Osteocyte (in vitro differentiated cells): ENCODE results near the gene RPS6KA2. TPM values are rescaled to one million over a fixed set of nuclear protein-coding genes. Genes with fewer than 3 reads are reported as not detected.
"Not testable (repeated sequence)": the region's sequence is repeated elsewhere in the genome, so short reads cannot be mapped to it uniquely, and the experiment has no call there.

ENCODE experiments used
- DNase-seq: peaks from one replicate; pipeline ENCODE4 v3.0.0; 2021; ENCODE audit warnings: mixed read lengths; ENCODE audit not compliant: unreplicated experiment; ENCODE audit errors: extremely low spot score
- H3K27ac Mint-ChIP-seq: one replicate; pipeline ENCODE4 v1.8.0; 2021; ENCODE audit warnings: mild to moderate bottlenecking, mixed read lengths; ENCODE audit not compliant: unreplicated experiment
- H3K27me3 Mint-ChIP-seq: one replicate; pipeline ENCODE4 v1.8.0; 2021; ENCODE audit warnings: mixed read lengths; ENCODE audit not compliant: unreplicated experiment
- H3K36me3 Mint-ChIP-seq: one replicate; pipeline ENCODE4 v1.8.0; 2021; ENCODE audit warnings: mixed read lengths; ENCODE audit not compliant: unreplicated experiment
- H3K4me1 Mint-ChIP-seq: one replicate; pipeline ENCODE4 v1.8.0; 2021; ENCODE audit warnings: mixed read lengths; ENCODE audit not compliant: unreplicated experiment
- H3K4me3 Mint-ChIP-seq: one replicate; pipeline ENCODE4 v1.8.0; 2021; ENCODE audit warnings: mild to moderate bottlenecking, moderate library complexity, mixed read lengths; ENCODE audit not compliant: unreplicated experiment
- H3K9me3 Mint-ChIP-seq: one replicate; pipeline ENCODE4 v1.8.0; 2021; ENCODE audit warnings: mixed read lengths; ENCODE audit not compliant: unreplicated experiment
- total RNA-seq: library from RNA; stranded (reverse); gene quantifications from 2 replicates; pipeline ENCODE4 v1.2.1, GENCODE V29; 2021
- TF ChIP-seq, protein P1 (sequence below): fragments of 200-600 bp; sonication (generic); IDR thresholded peaks from 2 replicates; pipeline ENCODE4 v1.5.0; 2021; ENCODE audit warnings: antibody characterized with exemption, mild to moderate bottlenecking, moderate library complexity

RPS6KA2 gene
- total RNA-seq, 1 donor from 2014 or later = 89.9 TPM

DNA sequence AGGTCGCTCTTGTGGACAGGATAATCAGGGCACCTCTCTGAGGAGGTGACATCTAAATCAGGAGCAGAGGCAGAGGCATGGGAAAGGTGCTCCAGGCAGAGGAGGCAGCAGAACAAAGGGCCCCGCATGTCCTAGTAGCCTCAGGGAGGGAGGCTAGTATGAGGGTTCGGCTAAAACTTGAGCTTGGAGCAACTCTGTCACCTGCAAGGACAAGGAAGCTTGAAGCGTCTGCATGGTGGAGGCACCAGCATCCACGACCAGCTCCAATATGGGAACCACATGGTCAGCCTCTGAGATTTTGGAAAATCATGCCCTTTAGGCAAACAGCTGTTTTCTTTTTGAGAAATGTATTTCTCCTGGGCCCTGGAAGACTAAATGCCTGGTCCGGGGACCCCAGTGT, 231.3 kb downstream of the RPS6KA2 start:
- no peaks in the 10 kb centered on the region for H3K36me3 Mint-ChIP-seq
- H3K4me3 Mint-ChIP-seq = no peak overlapping the region
- peaks cover 37% of the 10 kb centered on the region for H3K27me3 Mint-ChIP-seq
- no peak overlapping the region for H3K27ac Mint-ChIP-seq
- TF ChIP-seq, protein P1, sequence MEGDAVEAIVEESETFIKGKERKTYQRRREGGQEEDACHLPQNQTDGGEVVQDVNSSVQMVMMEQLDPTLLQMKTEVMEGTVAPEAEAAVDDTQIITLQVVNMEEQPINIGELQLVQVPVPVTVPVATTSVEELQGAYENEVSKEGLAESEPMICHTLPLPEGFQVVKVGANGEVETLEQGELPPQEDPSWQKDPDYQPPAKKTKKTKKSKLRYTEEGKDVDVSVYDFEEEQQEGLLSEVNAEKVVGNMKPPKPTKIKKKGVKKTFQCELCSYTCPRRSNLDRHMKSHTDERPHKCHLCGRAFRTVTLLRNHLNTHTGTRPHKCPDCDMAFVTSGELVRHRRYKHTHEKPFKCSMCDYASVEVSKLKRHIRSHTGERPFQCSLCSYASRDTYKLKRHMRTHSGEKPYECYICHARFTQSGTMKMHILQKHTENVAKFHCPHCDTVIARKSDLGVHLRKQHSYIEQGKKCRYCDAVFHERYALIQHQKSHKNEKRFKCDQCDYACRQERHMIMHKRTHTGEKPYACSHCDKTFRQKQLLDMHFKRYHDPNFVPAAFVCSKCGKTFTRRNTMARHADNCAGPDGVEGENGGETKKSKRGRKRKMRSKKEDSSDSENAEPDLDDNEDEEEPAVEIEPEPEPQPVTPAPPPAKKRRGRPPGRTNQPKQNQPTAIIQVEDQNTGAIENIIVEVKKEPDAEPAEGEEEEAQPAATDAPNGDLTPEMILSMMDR = no peak
- DNase-seq = peak; percentile 68
- peaks cover 2% of the 10 kb centered on the region for H3K4me1 Mint-ChIP-seq
- H3K9me3 Mint-ChIP-seq = no peaks in the 10 kb centered on the region

DNA sequence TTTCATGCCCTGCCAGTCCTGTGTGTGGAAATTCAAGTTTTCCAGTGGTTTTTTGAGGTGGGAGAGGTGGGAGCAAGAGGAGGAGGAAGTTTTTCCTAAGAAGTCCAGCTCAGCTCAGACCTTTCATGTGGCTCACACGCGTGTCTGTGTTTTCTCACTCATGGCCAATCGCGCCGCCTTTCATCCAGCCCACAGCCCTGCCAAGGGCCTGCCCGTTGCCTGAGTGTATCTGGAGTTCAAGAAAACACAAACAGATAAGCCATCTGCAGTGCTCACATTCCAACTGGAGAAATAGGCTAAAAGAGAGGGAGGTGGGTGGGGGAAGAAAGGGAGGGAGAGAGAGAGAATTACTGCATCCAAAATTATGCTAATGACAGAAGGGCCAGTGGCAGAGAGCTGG, 231.7 kb downstream of the RPS6KA2 start:
- no peak overlapping the region for H3K4me3 Mint-ChIP-seq
- H3K27ac Mint-ChIP-seq = no peak overlapping the region
- TF ChIP-seq, protein P1 = no peak
- DNase-seq = no peak
- no peaks in the 10 kb centered on the region for H3K4me1 Mint-ChIP-seq
- no peaks in the 10 kb centered on the region for H3K9me3 Mint-ChIP-seq
- H3K36me3 Mint-ChIP-seq = no peaks in the 10 kb centered on the region
- H3K27me3 Mint-ChIP-seq = peaks cover 41% of the 10 kb centered on the region

DNA sequence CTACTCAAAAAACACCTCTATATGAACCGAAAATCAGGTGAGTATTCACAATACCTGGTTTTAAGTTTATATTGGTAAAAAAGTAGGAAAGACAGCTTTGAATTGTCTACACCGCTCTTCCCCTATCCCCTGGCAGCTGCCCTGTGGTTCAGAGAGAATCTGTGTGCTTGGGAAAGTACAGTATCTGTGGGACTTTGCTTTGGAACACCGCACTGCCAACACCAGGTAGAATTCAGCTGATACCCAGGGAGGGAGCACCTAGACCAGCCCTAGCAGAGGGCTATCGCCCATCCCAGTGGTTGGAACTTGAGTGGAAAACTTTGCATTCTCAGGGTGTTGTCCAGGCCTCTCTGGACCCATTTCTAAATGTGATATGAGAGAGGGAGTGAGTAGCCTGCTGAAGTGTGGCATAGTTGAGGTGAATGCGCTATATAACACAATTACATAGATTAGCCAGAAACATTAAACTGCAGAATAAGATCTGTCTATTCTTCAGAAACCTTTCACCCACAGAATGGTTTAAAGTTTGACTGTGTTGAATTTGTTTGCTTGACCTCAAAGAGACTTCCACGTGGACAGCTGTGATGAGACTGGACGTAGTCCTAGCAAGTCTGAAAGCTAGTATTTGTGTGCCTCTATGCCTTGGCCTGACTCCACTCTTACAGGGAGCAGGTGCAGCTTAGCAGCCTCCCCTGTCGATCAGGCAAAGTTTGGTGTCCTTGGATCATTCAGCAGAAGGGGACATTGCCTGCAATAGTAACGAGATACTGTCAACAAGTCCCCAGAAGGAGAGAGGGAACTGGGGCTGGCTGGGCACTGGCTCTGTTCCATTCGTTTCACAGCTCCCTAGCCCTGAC, 232.8 kb downstream of the RPS6KA2 start:
- no peak for DNase-seq
- H3K4me1 Mint-ChIP-seq = no peaks in the 10 kb centered on the region
- no peak overlapping the region for H3K4me3 Mint-ChIP-seq

DNA sequence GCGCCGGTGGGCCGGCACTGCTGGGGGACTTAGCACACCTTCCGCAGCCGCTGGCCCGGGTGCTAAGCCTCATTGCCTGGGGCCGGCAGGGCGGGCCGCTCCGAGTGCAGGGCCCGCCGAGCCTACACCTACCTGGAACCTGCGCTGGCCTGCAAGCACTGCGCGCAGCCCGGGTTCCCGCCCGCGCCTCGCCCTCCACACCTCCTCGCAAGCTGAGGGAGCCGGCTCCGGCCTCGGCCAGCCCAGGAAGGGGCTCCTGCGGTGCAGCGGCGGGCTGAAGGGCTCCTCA, 233.6 kb downstream of the RPS6KA2 start:
- no peaks in the 10 kb centered on the region for H3K4me1 Mint-ChIP-seq
- no peak overlapping the region for H3K4me3 Mint-ChIP-seq
- no peaks in the 10 kb centered on the region for H3K36me3 Mint-ChIP-seq
- no peaks in the 10 kb centered on the region for H3K9me3 Mint-ChIP-seq
- TF ChIP-seq, protein P1 = no peak
- DNase-seq = no peak
- peaks cover 35% of the 10 kb centered on the region for H3K27me3 Mint-ChIP-seq
- H3K27ac Mint-ChIP-seq = no peak overlapping the region

More for the DNA sequence above, 232.8 kb downstream of the RPS6KA2 start:
- TF ChIP-seq, protein P1 = no peak
- no peaks in the 10 kb centered on the region for H3K36me3 Mint-ChIP-seq
- peaks cover 40% of the 10 kb centered on the region for H3K27me3 Mint-ChIP-seq
- no peaks in the 10 kb centered on the region for H3K9me3 Mint-ChIP-seq
- no peak overlapping the region for H3K27ac Mint-ChIP-seq

DNA sequence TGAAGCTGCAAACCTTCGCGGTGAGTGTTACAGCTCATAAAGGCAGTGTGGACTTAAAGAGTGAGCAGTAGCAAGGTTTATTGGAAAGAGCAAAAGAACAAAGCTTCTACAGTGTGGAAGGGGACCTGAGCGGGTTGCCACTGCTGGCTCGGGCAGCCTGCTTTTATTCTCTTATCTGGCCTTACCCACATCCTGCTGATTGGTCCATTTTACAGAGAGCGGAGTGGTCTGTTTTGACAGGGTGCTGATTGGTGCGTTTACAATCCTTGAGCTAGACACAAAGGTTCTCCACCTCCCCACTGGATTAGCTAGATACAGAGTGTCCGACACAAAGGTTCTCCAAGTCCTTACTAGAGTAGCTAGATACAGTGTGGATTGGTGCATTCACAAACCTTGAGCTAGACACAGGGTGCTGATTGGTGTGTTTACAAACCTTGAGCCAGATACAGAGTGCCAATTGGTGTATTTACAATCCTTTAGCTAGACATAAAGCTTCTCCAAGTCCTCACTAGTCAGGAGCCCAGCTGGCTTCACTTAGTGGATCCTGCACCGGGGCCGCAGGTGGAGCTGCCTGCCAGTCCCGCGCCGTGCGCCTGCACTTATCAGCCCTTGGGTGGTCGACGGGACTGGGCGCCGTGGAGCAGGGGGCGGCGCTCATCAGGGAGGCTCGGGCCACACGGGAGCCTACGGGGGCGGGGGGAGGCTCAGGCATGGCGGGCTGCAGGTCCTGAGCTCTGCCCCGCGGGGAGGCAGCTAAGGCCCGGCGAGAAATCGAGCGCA, 234.1 kb downstream of the RPS6KA2 start:
- H3K9me3 Mint-ChIP-seq, H3K4me1 Mint-ChIP-seq, H3K4me3 Mint-ChIP-seq, H3K36me3 Mint-ChIP-seq, DNase-seq, H3K27ac Mint-ChIP-seq: not testable (repeated sequence)
- H3K27me3 Mint-ChIP-seq = peaks cover 32% of the 10 kb centered on the region
